K562 (cell line): ENCODE data around the gene GALNT18. TPM values are rescaled to one million over a fixed set of nuclear protein-coding genes. Genes with fewer than 3 reads are reported as not detected.

Experiments
- ATAC-seq: fragments of 200-7000 bp; cut with Tn5 transposase; 3 replicates; pipeline ENCODE4 v1.9.1; 2020; ENCODE audit warnings: moderate library complexity
- BruUV-seq: library from RNA; stranded (reverse); fragments of 400-500 nt; replicated peaks from 2 replicates; lab custom pipeline; 2021; lab: Mats Ljungman, UMichigan
- CTCF ChIA-PET: fragments of 300-600 bp; formaldehyde crosslinking; extraction: SDS; loops from one replicate; lab custom pipeline; 2021; ENCODE audit warnings: low intra/inter-chr PET ratio; lab: Yijun Ruan, JAX
- POLR2A ChIA-PET: fragments of 300-600, 350-650 bp; sonication (Branson Sonifier 250); formaldehyde crosslinking; extraction: SDS; loops from one replicate; lab custom pipeline; 2021; ENCODE audit warnings: antibody characterized with exemption, inconsistent platforms; lab: Yijun Ruan, JAX
- DNase-seq, 4 experiments: peaks; one replicate each; pipeline versions ENCODE4 v3.0.0 to v3.0.0-alpha.2; 2011 to 2018; ENCODE audit warnings: low spot score in 3 of 4, mixed read lengths in 3 of 4; ENCODE audit errors: extremely low read depth in 1 of 4
- FAIRE-seq: peaks from 2 replicates; lab custom pipeline; 2011; peaks lifted over from hg19 to GRCh38; lab: Jason Lieb, UNC
- H2AFZ ChIP-seq: 2 replicates; pipeline ENCODE4 v1.6.0; 2011; ENCODE audit warnings: low read depth, low read length, control low read depth, inconsistent platforms
- H3K27ac ChIP-seq: fragments of 200-600 bp; 3 replicates; pipeline ENCODE4 v1.8.0; 2011; ENCODE audit warnings: low read depth, mild to moderate bottlenecking, control low read depth, inconsistent platforms, low read length, moderate library complexity, mixed read lengths; ENCODE audit errors: extremely low read depth
- H3K27me3 ChIP-seq, 2 experiments: fragments of 300-600 bp in 1 of 2; 2 replicates in 1 of 2; 3 replicates in 1 of 2; pipeline versions ENCODE4 v1.6.0 to v1.8.0; 2011; ENCODE audit warnings: inconsistent platforms in 2 of 2, low read length in 2 of 2, mild to moderate bottlenecking in 1 of 2, mixed read lengths in 1 of 2, moderate library complexity in 1 of 2; ENCODE audit not compliant: control insufficient read depth in 2 of 2, insufficient read depth in 2 of 2
- H3K36me3 ChIP-seq: fragments of 300-600 bp; 3 replicates; pipeline ENCODE4 v1.8.0; 2011; ENCODE audit warnings: mild to moderate bottlenecking, low read length, inconsistent platforms; ENCODE audit not compliant: control insufficient read depth, insufficient read depth
- H3K4me1 ChIP-seq, 2 experiments: fragments of 200-600 bp in 1 of 2; replicated peaks in 1 of 2; 2 replicates in 1 of 2; 3 replicates in 1 of 2; pipeline versions ENCODE4 v1.5.1 to v1.8.0; 2011; ENCODE audit warnings: inconsistent platforms in 2 of 2, low read length in 2 of 2, mild to moderate bottlenecking in 1 of 2, mixed read lengths in 1 of 2, moderate library complexity in 1 of 2; ENCODE audit not compliant: control insufficient read depth in 2 of 2, insufficient read depth in 2 of 2
- H3K4me2 ChIP-seq: 2 replicates; pipeline ENCODE4 v1.6.1; 2011; ENCODE audit warnings: low read length, control low read depth, inconsistent platforms, mixed read lengths; ENCODE audit not compliant: insufficient read depth
- H3K4me3 ChIP-seq: fragments of 200-600 bp; sonication (generic), shearing (Covaris generic); 2 replicates; pipeline ENCODE4 v1.5.1; 2016; ENCODE audit warnings: control low read depth, inconsistent platforms
- H3K79me2 ChIP-seq: fragments of 200-600 bp; 3 replicates; pipeline ENCODE4 v1.8.0; 2011; ENCODE audit warnings: low read length, inconsistent platforms; ENCODE audit not compliant: control insufficient read depth, insufficient read depth
- H3K9ac ChIP-seq, 2 experiments: 2 replicates each; pipeline versions ENCODE4 v1.6.0 to v1.6.1; 2011; ENCODE audit warnings: low read depth in 2 of 2, low read length in 2 of 2, control low read depth in 1 of 2, inconsistent platforms in 1 of 2, mild to moderate bottlenecking in 1 of 2, mixed read lengths in 1 of 2; ENCODE audit not compliant: insufficient read depth in 1 of 2
- H3K9me1 ChIP-seq: one replicate; pipeline ENCODE4 v1.6.0; 2011; ENCODE audit warnings: inconsistent platforms, mild to moderate bottlenecking, low read length, moderate library complexity; ENCODE audit not compliant: control insufficient read depth, insufficient read depth
- H3K9me3 ChIP-seq: replicated peaks from 2 replicates; pipeline ENCODE4 v1.5.1; 2011; ENCODE audit warnings: low read depth, low read length, inconsistent platforms; ENCODE audit not compliant: control insufficient read depth, insufficient read depth
- H4K20me1 ChIP-seq: replicated peaks from 2 replicates; pipeline ENCODE4 v1.6.1; 2011; ENCODE audit warnings: low read length, inconsistent platforms, mixed read lengths; ENCODE audit not compliant: control insufficient read depth, insufficient read depth
- ATF3 ChIP-seq, 2 experiments: fragments of 450-650 bp in 1 of 2; sonication (generic) in 1 of 2; formaldehyde crosslinking in 1 of 2; IDR thresholded peaks in 1 of 2; conservative IDR thresholded peaks in 1 of 2; 2 replicates each; pipeline versions ENCODE4 v1.6.1 to v1.8.1; 2016 to 2023; ENCODE audit warnings: mild to moderate bottlenecking in 2 of 2, moderate library complexity in 2 of 2, inconsistent platforms in 1 of 2, missing genetic modification reagents in 1 of 2
- CREM ChIP-seq: IDR thresholded peaks from 2 replicates; pipeline ENCODE4 v1.6.1; 2014; ENCODE audit warnings: antibody characterized with exemption, low read depth
- FOSL1 ChIP-seq: fragments of 200-800 bp; sonication (Bioruptor generic); conservative IDR thresholded peaks from 2 replicates; pipeline ENCODE4 v1.6.1; 2016; ENCODE audit warnings: missing genetic modification characterization, missing compliant biosample characterization
- FOXA3 ChIP-seq, 2 experiments: fragments of 450-650 bp in 1 of 2; sonication (generic) in 1 of 2; formaldehyde crosslinking; IDR thresholded peaks in 1 of 2; conservative IDR thresholded peaks in 1 of 2; 2 replicates each; pipeline versions ENCODE4 v1.4.0 to v1.8.0; 2020 to 2022; ENCODE audit warnings: mild to moderate bottlenecking in 2 of 2, missing genetic modification reagents in 1 of 2
- HNRNPLL ChIP-seq: fragments of 200-400 bp; formaldehyde crosslinking; IDR thresholded peaks from 2 replicates; pipeline ENCODE4 v1.6.1; 2017; ENCODE audit warnings: low read length, low read depth, mild to moderate bottlenecking; ENCODE audit not compliant: poor library complexity, severe bottlenecking
- KLF1 ChIP-seq: fragments of 450-650 bp; IDR thresholded peaks from 2 replicates; pipeline ENCODE4 v1.6.1; 2016; ENCODE audit warnings: missing genetic modification characterization, missing compliant biosample characterization
- MAX ChIP-seq: sonication (generic); formaldehyde crosslinking; IDR thresholded peaks from 2 replicates; pipeline ENCODE4 v1.9.0; 2022; ENCODE audit warnings: mild to moderate bottlenecking, missing genetic modification reagents
- MNT ChIP-seq, 2 experiments: fragments of 450-650 bp; conservative IDR thresholded peaks; 2 replicates each; pipeline ENCODE4 v1.6.1; 2017; ENCODE audit warnings: mild to moderate bottlenecking in 2 of 2, moderate library complexity in 2 of 2
- RBM39 ChIP-seq: fragments of 200-400 bp; formaldehyde crosslinking; optimal IDR thresholded peaks from 2 replicates; pipeline ENCODE3; 2018; ENCODE audit warnings: low read depth, low read length
- SREBF1 ChIP-seq: fragments of 150-350 bp; IDR thresholded peaks from 2 replicates; pipeline ENCODE4 v1.6.1; 2014; ENCODE audit warnings: antibody characterized with exemption, low read depth, low read length, borderline replicate concordance
- TRIM25 ChIP-seq: fragments of 450-650 bp; IDR thresholded peaks from 2 replicates; pipeline ENCODE4 v1.7.0; 2016; ENCODE audit warnings: borderline replicate concordance
- ZBED1 ChIP-seq: IDR thresholded peaks from 2 replicates; pipeline ENCODE4 v1.6.1; 2014
- ZBTB12 ChIP-seq: fragments of 250-450 bp; sonication (Bioruptor Pico); IDR thresholded peaks from 2 replicates; pipeline ENCODE4 v1.4.0; 2020
- ZBTB9 ChIP-seq: fragments of 450-650 bp; formaldehyde crosslinking; IDR thresholded peaks from 2 replicates; pipeline ENCODE4 v1.4.0; 2020; ENCODE audit warnings: mild to moderate bottlenecking, moderate library complexity
- ZNF766 ChIP-seq: fragments of 200-800 bp; sonication (Bioruptor generic); conservative IDR thresholded peaks from 2 replicates; pipeline ENCODE4 v1.6.1; 2016; ENCODE audit warnings: missing genetic modification characterization, missing compliant biosample characterization
- WGBS: fragments of 100-300 bp; shearing (Covaris generic); methylation state at CpG from one replicate; pipeline ENCODE4 v1.1.6; 2016; ENCODE audit warnings: low coverage, mixed read lengths; ENCODE audit not compliant: insufficient coverage; ENCODE audit errors: missing lambda C conversion rate; 5-methylcytosine and 5-hydroxymethylcytosine counted together
- in situ Hi-C: fragments of 300-500 bp; cut with MboI; formaldehyde crosslinking; loops from 4 replicates; pipeline ENCODE4 v1.15.0; 2018; ENCODE audit warnings: inconsistent platforms, mixed read lengths
- intact Hi-C: fragments of 100-400 bp; cut with micrococcal nuclease; formaldehyde crosslinking; loops from 2 replicates; pipeline ENCODE4 v1.14.2; 2022
- polyA plus RNA-seq, 8 experiments: library from polyadenylated mRNA; depleted of rRNA in 4 of 8; stranded (reverse) in 5 of 8; unstranded in 3 of 8; fragments of >200 nt; fragmentation: Nextera tagmentation in 2 of 8; fragmentation: Illumina TruSeq in 1 of 8; extraction: Ambion mirVana in 2 of 8; extraction: Trizol in 1 of 8; gene quantifications; 2 replicates each; pipeline versions ENCODE4 v1.2.1 to v1.2.3, GENCODE V29; 2011 to 2014; ENCODE audit warnings: inconsistent platforms in 1 of 8, missing spikeins in 1 of 8
- total RNA-seq, 7 experiments: library from RNA; depleted of rRNA in 6 of 7; stranded (reverse); fragments of >200 nt in 6 of 7; fragmentation: Illumina TruSeq in 2 of 7; extraction: Trizol in 2 of 7; gene quantifications; 2 replicates each; pipeline versions ENCODE4 v1.2.1 to v1.2.3, GENCODE V29; 2011 to 2021; ENCODE audit warnings: low replicate concordance in 1 of 7

The GALNT18 gene
- total and polyA plus RNA-seq, 9 of the 15 experiments (the other 6 are each of a cell fraction or from before 2014, with no cell fraction given) = not detected

- Histone ChIP-seq H3K36me3 (no peaks in the 10 kb centered on the region), H3K4me2 (no peak overlapping the region), H4K20me1 (no peaks in the 10 kb centered on the region), H3K79me2 (no peaks in the 10 kb centered on the region), H3K9me1 (no peaks in the 10 kb centered on the region), H3K9me3 (no peaks in the 10 kb centered on the region), H3K27ac (no peak overlapping the region), H3K4me3 (no peak overlapping the region), H3K9ac (no peak overlapping the region), H3K4me1 (no peaks in the 10 kb centered on the region), H2AFZ (no peak overlapping the region), H3K27me3 (peaks cover 11 to 35% of the 10 kb centered on the region in 2 experiments; a peak in 4 of 5 replicates)
- no TSS peak for BruUV-seq
- FAIRE-seq (no peak), DNase-seq (no peak), ATAC-seq (no peak)
- ChIA-PET CTCF (no interaction called here), POLR2A (no interaction called here)
- in situ Hi-C loops = no loop called here
- 0% methylated on average over 3 of the region's 4 CpGs for WGBS
- intact Hi-C loops = no loop called here
- TF ChIP-seq HNRNPLL = no peak
- no peak for TF ChIP-seq MNT (conservative IDR thresholded peaks at IDR 0.05)
- TF ChIP-seq CREM = no peak
- TF ChIP-seq ZBTB12 = no peak
- no peak for TF ChIP-seq RBM39
- no peak for TF ChIP-seq ZBED1
- no peak for TF ChIP-seq ATF3 (IDR thresholded peaks at IDR 0.05)
- no peak for TF ChIP-seq ATF3 (CRISPR knock-in tag; conservative IDR thresholded peaks at IDR 0.05)
- no peak for TF ChIP-seq MAX (CRISPR knock-in tag)
- TF ChIP-seq FOSL1 (tag) = no peak
- no peak for TF ChIP-seq ZNF766 (CRISPR knock-in tag)
- TF ChIP-seq ZBTB9 (CRISPR knock-in tag) = no peak
- TF ChIP-seq SREBF1 = no peak
- no peak for TF ChIP-seq FOXA3 (CRISPR knock-in tag; conservative IDR thresholded peaks at IDR 0.05 in 1 of 2, IDR thresholded peaks at IDR 0.05 in 1 of 2)
- TF ChIP-seq KLF1 (tag) = no peak
- no peak for TF ChIP-seq TRIM25
Observed at GRCh38 chr11:11581481-11581880, 40.3 kb downstream of the GALNT18 start.
